ENCODE data around the gene RUBCNL. TPM values are rescaled to one million over a fixed set of nuclear protein-coding genes. Genes with fewer than 3 reads are reported as not detected.

Gene RUBCNL
- total RNA-seq, 4 donors from 2014 or later = 0.94 to 12.7 (median 5.5) TPM

- TF ChIP-seq, protein P1, sequence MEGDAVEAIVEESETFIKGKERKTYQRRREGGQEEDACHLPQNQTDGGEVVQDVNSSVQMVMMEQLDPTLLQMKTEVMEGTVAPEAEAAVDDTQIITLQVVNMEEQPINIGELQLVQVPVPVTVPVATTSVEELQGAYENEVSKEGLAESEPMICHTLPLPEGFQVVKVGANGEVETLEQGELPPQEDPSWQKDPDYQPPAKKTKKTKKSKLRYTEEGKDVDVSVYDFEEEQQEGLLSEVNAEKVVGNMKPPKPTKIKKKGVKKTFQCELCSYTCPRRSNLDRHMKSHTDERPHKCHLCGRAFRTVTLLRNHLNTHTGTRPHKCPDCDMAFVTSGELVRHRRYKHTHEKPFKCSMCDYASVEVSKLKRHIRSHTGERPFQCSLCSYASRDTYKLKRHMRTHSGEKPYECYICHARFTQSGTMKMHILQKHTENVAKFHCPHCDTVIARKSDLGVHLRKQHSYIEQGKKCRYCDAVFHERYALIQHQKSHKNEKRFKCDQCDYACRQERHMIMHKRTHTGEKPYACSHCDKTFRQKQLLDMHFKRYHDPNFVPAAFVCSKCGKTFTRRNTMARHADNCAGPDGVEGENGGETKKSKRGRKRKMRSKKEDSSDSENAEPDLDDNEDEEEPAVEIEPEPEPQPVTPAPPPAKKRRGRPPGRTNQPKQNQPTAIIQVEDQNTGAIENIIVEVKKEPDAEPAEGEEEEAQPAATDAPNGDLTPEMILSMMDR (IDR thresholded peaks at IDR 0.05; ENCODE audit: low read depth) = no peak
These were observed 41.2 kb downstream of the RUBCNL start for GRCh38 chr13:46345866-46346265.

DNA sequence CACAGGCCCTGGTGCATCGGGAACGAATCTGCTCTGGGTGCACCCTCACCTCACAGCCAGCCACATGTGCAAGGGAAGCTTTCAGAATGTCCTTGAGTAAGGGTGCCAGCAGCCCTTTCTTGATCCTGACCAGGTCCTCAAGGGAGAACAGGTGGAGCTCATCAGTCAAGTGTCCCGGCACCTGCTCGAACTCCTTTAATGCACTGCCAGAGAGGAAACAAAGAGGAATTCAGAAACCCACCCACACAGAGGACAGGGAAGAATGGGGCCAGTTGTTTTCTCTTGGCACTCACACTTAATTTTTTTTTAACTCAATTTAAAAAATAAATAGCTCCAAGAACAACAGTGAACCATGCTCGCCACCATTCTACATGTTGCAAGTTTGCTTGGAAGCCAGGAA lies 41.7 kb downstream of the RUBCNL start:
- TF ChIP-seq, protein P1 (IDR thresholded peaks at IDR 0.05; ENCODE audit: low read depth) = no peak

DNA sequence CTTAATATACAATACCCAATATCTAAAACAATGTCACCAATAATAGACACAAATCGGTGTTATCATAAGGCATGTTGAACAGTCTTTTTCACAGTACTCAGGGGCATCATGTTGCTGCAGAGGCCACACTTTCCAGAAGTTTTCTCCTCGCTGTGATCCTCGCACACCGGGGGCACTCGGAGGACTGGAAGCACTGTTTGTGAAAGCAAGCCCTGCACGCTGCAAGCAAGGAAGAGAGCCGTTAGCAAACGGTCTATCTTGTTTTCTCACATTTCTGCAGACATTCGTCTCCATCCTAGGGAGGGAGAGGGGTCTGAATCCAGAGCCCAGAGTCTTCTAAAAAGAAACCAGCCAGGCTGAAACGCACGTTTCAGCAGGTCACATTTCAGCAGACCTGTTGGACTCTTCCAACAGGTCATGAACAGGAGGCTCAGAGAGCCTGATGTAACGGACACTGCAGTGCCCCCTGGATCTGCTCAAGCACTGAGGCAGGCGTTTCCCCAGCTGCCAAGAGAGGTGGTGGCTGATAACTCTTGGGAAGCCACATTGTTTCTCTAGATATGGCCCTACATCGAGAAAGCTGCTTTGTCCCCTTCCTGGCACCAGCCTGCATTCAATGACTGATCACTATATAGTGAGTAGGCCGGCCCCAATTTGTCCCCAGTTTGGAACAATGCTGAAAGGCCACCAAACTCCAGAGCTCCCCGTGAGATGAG lies 43.6 kb downstream of the RUBCNL start:
- TF ChIP-seq, protein P1 (IDR thresholded peaks at IDR 0.05; ENCODE audit: low read depth) = no peak

- TF ChIP-seq, protein P1 (IDR thresholded peaks at IDR 0.05; ENCODE audit: low read depth) = no peak
These were observed 44.5 kb downstream of the RUBCNL start for GRCh38 chr13:46342538-46342937.

DNA sequence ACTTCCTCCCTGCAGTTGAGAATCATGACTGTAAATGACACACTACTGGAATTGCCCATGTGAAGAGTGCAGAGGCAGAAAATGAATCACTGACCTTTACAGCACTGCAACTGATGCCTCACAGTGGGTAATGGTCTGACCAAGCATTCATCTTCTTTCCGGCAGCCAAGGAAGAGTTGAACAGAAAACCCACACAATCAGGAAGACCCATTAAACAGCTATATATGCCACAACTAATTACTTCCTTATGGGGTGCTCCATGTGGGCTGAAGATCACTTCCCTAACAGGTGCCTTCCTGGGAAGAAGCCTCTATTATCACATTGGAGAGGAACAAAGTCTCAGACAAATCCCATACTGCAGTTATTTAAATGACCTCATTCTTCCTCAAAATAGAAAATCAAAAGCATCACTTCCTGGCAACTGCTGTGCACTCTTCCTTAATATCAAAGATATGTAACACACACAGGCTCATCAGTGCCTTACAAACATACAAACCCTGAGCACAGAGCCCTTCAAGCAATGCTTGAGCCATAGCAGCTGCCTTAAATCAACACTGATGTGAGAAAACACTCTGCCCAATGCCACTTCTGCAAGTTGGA lies 45.8 kb downstream of the RUBCNL start:
- TF ChIP-seq, protein P1 (IDR thresholded peaks at IDR 0.05; ENCODE audit: low read depth) = no peak

- TF ChIP-seq, protein P1 (IDR thresholded peaks at IDR 0.05; ENCODE audit: low read depth) = no peak
These were observed 46.4 kb downstream of the RUBCNL start for GRCh38 chr13:46340631-46341111.

- TF ChIP-seq, protein P1 (IDR thresholded peaks at IDR 0.05; ENCODE audit: low read depth) = no peak
These were observed 47.0 kb downstream of the RUBCNL start for GRCh38 chr13:46340011-46340410.
